ENCODE data around the gene NME1. TPM values are rescaled to one million over a fixed set of nuclear protein-coding genes. Genes with fewer than 3 reads are reported as not detected.
"Not testable (repeated sequence)": the region's sequence is repeated elsewhere in the genome, so short reads cannot be mapped to it uniquely, and the experiment has no call there.

NME1 gene
- total and polyA plus RNA-seq, 7 experiments from 2014 or later = 13.4 to 159 (median 21.1) TPM

GRCh38 chr17:51166198-51166986 lies 13.0 kb downstream of the NME1 start, which contains the start of gene NME2:
NME2 (plus strand) TSS chr17:51166411; CDS start chr17:51166831, 420 bp downstream.
- Histone ChIP-seq H3K27me3 (ENCODE audit: control insufficient read depth in 2 of 2, insufficient read depth in 2 of 2, low read length in 2 of 2) (no peaks in the 10 kb centered on the region), H3K9me3 (ENCODE audit: control insufficient read depth in 2 of 3, low read length in 3 of 3) (no peaks in the 10 kb centered on the region), H3K27ac (ENCODE audit: low read depth, low read length) (peak within 1 kb of the TSS; percentile 80), H3K4me1 (ENCODE audit: control insufficient read depth in 2 of 2, insufficient read depth in 2 of 2, low read length in 2 of 2) (peaks cover 0 to 5% of the 10 kb centered on the region in 2 donors), H3K4me3 (ENCODE audit: low read length) (peak within 1 kb of the TSS; percentile 89), H3K36me3 (ENCODE audit: control insufficient read depth in 2 of 3, insufficient read depth in 3 of 3, low read length in 3 of 3) (peaks cover 5 to 26% (median 6%) of the 10 kb centered on the region in 3 experiments)
- peaks cover 0 to 36% (median 24%) of the 10 kb centered on the region in 7 donors for H3K4me1 Mint-ChIP-seq
- ChIA-PET CTCF (interaction anchor here (1.2 kb wide), 1 partner anchor 166 kb away, joined by 3 read pairs; no protein-coding TSS in a partner anchor), POLR2A (interaction anchor here (0.6 to 1.9 kb wide), 10 partner anchors 10 to 299 kb away, joined by 3 to 7 read pairs (median 4); partner anchors contain the start of genes NME1, SPAG9, TOB1 and UTP18)
- no peaks in the 10 kb centered on the region for H3K9me3 Mint-ChIP-seq
- no peaks in the 10 kb centered on the region for H3K27me3 Mint-ChIP-seq
- ATAC-seq (peak; percentile 85), DNase-seq (peak; percentile 42 to 87 (median 50))
- peak within 1 kb of the TSS; percentile 89 to 99 (median 95) for H3K27ac Mint-ChIP-seq
- peaks cover 0 to 33% (median 7%) of the 10 kb centered on the region in 5 donors for H3K36me3 Mint-ChIP-seq
- peak within 1 kb of the TSS; percentile 87 to 98 (median 95) for H3K4me3 Mint-ChIP-seq
- intact Hi-C loops (cut with micrococcal nuclease) = loop anchor here (1.0 to 5.0 kb wide), 7 partner anchors 13 to 300 kb away; partner anchors contain the start of genes MBTD1 (in 2 of the 2), NME1 (in 2 of the 2), TOB1 (in 2 of the 2) and UTP18 (in 2 of the 2)

DNA sequence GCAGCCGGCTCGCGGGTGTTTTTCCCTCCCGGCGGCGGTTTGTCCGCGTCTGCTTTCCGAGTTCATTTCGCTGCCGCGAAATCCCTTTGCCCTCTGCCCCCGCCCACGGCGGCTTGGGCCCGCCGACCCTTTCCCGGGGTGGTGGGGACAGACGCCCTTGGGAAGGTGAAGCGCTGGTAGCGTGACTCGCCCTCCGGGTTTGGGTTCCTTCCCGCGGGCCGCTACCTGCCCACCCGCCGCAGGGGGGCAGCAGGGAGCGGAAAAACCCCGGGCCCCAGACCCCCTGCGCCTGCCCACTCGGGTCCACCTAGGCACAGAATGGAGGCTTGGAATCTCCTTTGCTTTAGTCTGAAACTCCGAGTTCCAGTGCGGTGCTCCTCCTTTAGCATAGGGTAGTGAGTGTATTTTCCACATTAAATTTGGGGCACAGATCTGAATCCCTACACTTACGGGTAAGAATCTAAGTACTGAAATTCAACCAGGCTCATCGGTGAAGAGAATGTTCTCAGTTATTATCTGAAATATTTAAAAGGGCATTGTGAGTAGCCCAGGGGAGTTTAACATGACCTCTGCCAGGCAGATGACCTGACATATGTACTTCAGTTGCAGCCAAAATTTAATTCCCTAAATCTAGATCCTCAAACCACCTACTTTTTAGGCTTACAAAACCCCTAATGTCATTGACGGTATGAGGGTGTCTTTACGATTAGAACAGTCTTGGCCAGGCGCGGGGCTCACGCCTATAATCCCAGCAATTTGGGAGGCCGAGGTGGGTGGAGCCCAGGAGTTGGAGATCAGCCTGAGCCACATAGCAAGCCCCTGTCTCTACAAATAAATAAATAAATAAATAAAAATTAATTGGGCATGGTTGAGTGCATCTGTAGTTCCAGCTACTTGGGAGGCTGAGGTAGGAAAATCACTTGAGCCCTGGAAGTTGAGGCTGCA lies 13.9 kb downstream of the NME1 start:
- peak overlapping the region; percentile 63 to 90 (median 78) for H3K27ac Mint-ChIP-seq
- peaks cover 0 to 36% (median 24%) of the 10 kb centered on the region in 7 donors for H3K4me1 Mint-ChIP-seq
- H3K36me3 ChIP-seq (ENCODE audit: control insufficient read depth in 2 of 3, insufficient read depth in 3 of 3, low read length in 3 of 3) = peaks cover 5 to 23% (median 6%) of the 10 kb centered on the region in 3 experiments
- H3K9me3 Mint-ChIP-seq = no peaks in the 10 kb centered on the region
- DNase-seq = peak; percentile 40 to 81 (median 59)
- peak; percentile 73 for ATAC-seq
- peak overlapping the region; percentile 74 to 97 (median 86) for H3K4me3 Mint-ChIP-seq
- CTCF ChIA-PET = interaction anchor here (1.2 kb wide), 1 partner anchor 167 kb away, joined by 3 read pairs; no protein-coding TSS in a partner anchor
- no peaks in the 10 kb centered on the region for H3K9me3 ChIP-seq (ENCODE audit: control insufficient read depth in 2 of 3, low read length in 3 of 3)
- intact Hi-C loops (cut with micrococcal nuclease) = loop anchor here (1.0 to 5.0 kb wide), 7 partner anchors 14 to 300 kb away; partner anchors contain the start of genes MBTD1 (in 2 of the 2), NME1 (in 2 of the 2), TOB1 (in 2 of the 2) and UTP18 (in 2 of the 2)
- POLR2A ChIA-PET = interaction anchor here (0.6 to 1.2 kb wide), 3 partner anchors 14 to 212 kb away, joined by 3 to 4 read pairs (median 4); partner anchors contain the start of gene NME1
- peak overlapping the region; percentile 80 for H3K27ac ChIP-seq (ENCODE audit: low read depth, low read length)
- H3K4me3 ChIP-seq (ENCODE audit: low read length) = peak overlapping the region; percentile 89
- H3K4me1 ChIP-seq (ENCODE audit: control insufficient read depth in 2 of 2, insufficient read depth in 2 of 2, low read length in 2 of 2) = peaks cover 0 to 5% of the 10 kb centered on the region in 2 donors
- H3K27me3 ChIP-seq (ENCODE audit: control insufficient read depth in 2 of 2, insufficient read depth in 2 of 2, low read length in 2 of 2) = no peaks in the 10 kb centered on the region
- H3K36me3 Mint-ChIP-seq = peaks cover 0 to 33% (median 6%) of the 10 kb centered on the region in 5 donors
- H3K27me3 Mint-ChIP-seq = no peaks in the 10 kb centered on the region

GRCh38 chr17:51169340-51169739 lies 16.0 kb downstream of the NME1 start:
- peak overlapping the region in 8 of 9 donors; percentile 11 to 86 (median 52) for H3K27ac Mint-ChIP-seq
- Histone ChIP-seq H3K4me3 (ENCODE audit: low read length) (no peak overlapping the region), H3K9me3 (ENCODE audit: control insufficient read depth in 2 of 3, low read length in 3 of 3) (no peaks in the 10 kb centered on the region), H3K36me3 (ENCODE audit: control insufficient read depth in 2 of 3, insufficient read depth in 3 of 3, low read length in 3 of 3) (peaks cover 5 to 24% (median 6%) of the 10 kb centered on the region in 3 experiments), H3K27me3 (ENCODE audit: control insufficient read depth in 2 of 2, insufficient read depth in 2 of 2, low read length in 2 of 2) (no peaks in the 10 kb centered on the region), H3K27ac (ENCODE audit: low read depth, low read length) (no peak overlapping the region), H3K4me1 (ENCODE audit: control insufficient read depth in 2 of 2, insufficient read depth in 2 of 2, low read length in 2 of 2) (peaks cover 0 to 5% of the 10 kb centered on the region in 2 donors)
- H3K4me1 Mint-ChIP-seq = peaks cover 0 to 31% (median 24%) of the 10 kb centered on the region in 7 donors
- intact Hi-C loops (cut with micrococcal nuclease) = loop anchor here in 1 of 2 donors (5.0 kb wide), 1 partner anchor 302 kb away; the partner anchor contains the start of gene TOB1
- H3K9me3 Mint-ChIP-seq = no peaks in the 10 kb centered on the region
- ChIA-PET CTCF (no interaction called here), POLR2A (no interaction called here)
- no peak for ATAC-seq
- H3K36me3 Mint-ChIP-seq = peaks cover 0 to 32% (median 6%) of the 10 kb centered on the region in 5 donors
- H3K4me3 Mint-ChIP-seq = peak overlapping the region in 3 of 10 donors; percentile 23 to 50 (median 37)
- no peak for DNase-seq
- H3K27me3 Mint-ChIP-seq = no peaks in the 10 kb centered on the region

GRCh38 chr17:51170736-51171135 lies 17.4 kb downstream of the NME1 start:
- Mint-ChIP-seq H3K27me3 (no peaks in the 10 kb centered on the region), H3K4me1 (peaks cover 0 to 24% (median 13%) of the 10 kb centered on the region in 7 donors), H3K4me3 (no peak overlapping the region), H3K27ac (no peak overlapping the region), H3K36me3 (peaks cover 0 to 31% (median 6%) of the 10 kb centered on the region in 5 donors), H3K9me3 (no peaks in the 10 kb centered on the region)
- no peak overlapping the region for H3K27ac ChIP-seq (ENCODE audit: low read depth, low read length)
- H3K4me3 ChIP-seq (ENCODE audit: low read length) = no peak overlapping the region
- CTCF ChIA-PET = interaction anchor here (0.6 kb wide), 1 partner anchor 26 kb away, joined by 3 read pairs; no protein-coding TSS in a partner anchor
- peaks cover 0 to 5% of the 10 kb centered on the region in 2 donors for H3K4me1 ChIP-seq (ENCODE audit: control insufficient read depth in 2 of 2, insufficient read depth in 2 of 2, low read length in 2 of 2)
- H3K36me3 ChIP-seq (ENCODE audit: control insufficient read depth in 2 of 3, insufficient read depth in 3 of 3, low read length in 3 of 3) = peaks cover 5 to 24% (median 6%) of the 10 kb centered on the region in 3 experiments
- H3K27me3 ChIP-seq (ENCODE audit: control insufficient read depth in 2 of 2, insufficient read depth in 2 of 2, low read length in 2 of 2) = no peaks in the 10 kb centered on the region
- ATAC-seq = no peak
- POLR2A ChIA-PET = no interaction called here
- DNase-seq = no peak
- intact Hi-C loops (cut with micrococcal nuclease) = no loop called here
- H3K9me3 ChIP-seq (ENCODE audit: control insufficient read depth in 2 of 3, low read length in 3 of 3) = no peaks in the 10 kb centered on the region

- DNase-seq; H3K4me1 ChIP-seq (ENCODE audit: control insufficient read depth in 2 of 2, insufficient read depth in 2 of 2, low read length in 2 of 2); CTCF ChIA-PET; H3K27me3 ChIP-seq (ENCODE audit: control insufficient read depth in 2 of 2, insufficient read depth in 2 of 2, low read length in 2 of 2); H3K27ac Mint-ChIP-seq; ATAC-seq; H3K9me3 ChIP-seq (ENCODE audit: control insufficient read depth in 2 of 3, low read length in 3 of 3); intact Hi-C loops (cut with micrococcal nuclease); H3K9me3 Mint-ChIP-seq; H3K4me3 Mint-ChIP-seq; H3K4me3 ChIP-seq (ENCODE audit: low read length); POLR2A ChIA-PET; H3K27me3 Mint-ChIP-seq; H3K27ac ChIP-seq (ENCODE audit: low read depth, low read length): not testable (repeated sequence)
- peaks cover 5 to 24% (median 6%) of the 10 kb centered on the region in 3 experiments for H3K36me3 ChIP-seq (ENCODE audit: control insufficient read depth in 2 of 3, insufficient read depth in 3 of 3, low read length in 3 of 3)
- H3K4me1 Mint-ChIP-seq = peaks cover 0 to 20% (median 10%) of the 10 kb centered on the region in 7 donors
- H3K36me3 Mint-ChIP-seq = peaks cover 0 to 28% (median 6%) of the 10 kb centered on the region in 5 donors
Measured at GRCh38 chr17:51172030-51172429, 18.7 kb downstream of the NME1 start.

DNA sequence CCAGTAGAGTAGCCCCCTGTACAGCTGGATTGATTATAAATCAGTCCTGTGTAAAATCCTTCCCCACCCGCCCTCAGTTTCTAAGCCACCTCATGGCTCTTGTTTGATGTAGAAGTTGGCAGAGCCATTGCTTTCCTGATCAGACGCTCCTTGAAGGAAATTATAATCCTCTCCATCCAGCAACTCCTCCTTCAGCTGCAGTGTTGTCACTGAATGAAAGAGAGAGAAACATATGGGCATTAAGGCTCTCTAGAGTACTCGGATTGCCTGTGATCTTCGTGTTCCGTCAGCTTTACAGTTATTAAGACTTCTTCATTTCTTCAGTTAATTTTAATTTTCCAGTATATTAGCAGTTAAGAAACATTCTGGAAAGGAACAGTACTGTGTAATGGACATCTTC lies 27.1 kb downstream of the NME1 start:
- H3K27me3 Mint-ChIP-seq = no peaks in the 10 kb centered on the region
- no peak overlapping the region for H3K27ac ChIP-seq (ENCODE audit: low read depth, low read length)
- no peaks in the 10 kb centered on the region for H3K9me3 Mint-ChIP-seq
- ATAC-seq = no peak
- H3K4me3 ChIP-seq (ENCODE audit: low read length) = no peak overlapping the region
- H3K4me1 ChIP-seq (ENCODE audit: control insufficient read depth in 2 of 2, insufficient read depth in 2 of 2, low read length in 2 of 2) = no peaks in the 10 kb centered on the region
- POLR2A ChIA-PET = no interaction called here
- H3K4me1 Mint-ChIP-seq = peaks cover 0 to 2% (median 0%) of the 10 kb centered on the region in 7 donors
- H3K4me3 Mint-ChIP-seq = no peak overlapping the region
- DNase-seq = no peak
- H3K27ac Mint-ChIP-seq = peak overlapping the region in 2 of 9 donors; percentile 43 to 51
- CTCF ChIA-PET = no interaction called here
- no peaks in the 10 kb centered on the region for H3K27me3 ChIP-seq (ENCODE audit: control insufficient read depth in 2 of 2, insufficient read depth in 2 of 2, low read length in 2 of 2)
- no peaks in the 10 kb centered on the region for H3K9me3 ChIP-seq (ENCODE audit: control insufficient read depth in 2 of 3, low read length in 3 of 3)
- intact Hi-C loops (cut with micrococcal nuclease) = no loop called here
- peaks cover 0 to 20% (median 4%) of the 10 kb centered on the region in 5 donors for H3K36me3 Mint-ChIP-seq
- peaks cover 0 to 24% (median 6%) of the 10 kb centered on the region in 3 experiments for H3K36me3 ChIP-seq (ENCODE audit: control insufficient read depth in 2 of 3, insufficient read depth in 3 of 3, low read length in 3 of 3)

Data from naive thymus-derived CD4-positive, alpha-beta T cell (primary cell).